ENCODE results near the gene BPIFB2. TPM values are rescaled to one million over a fixed set of nuclear protein-coding genes. Genes with fewer than 3 reads are reported as not detected.

BPIFB2 gene
- total and polyA plus RNA-seq, 7 donors = not detected

DNA sequence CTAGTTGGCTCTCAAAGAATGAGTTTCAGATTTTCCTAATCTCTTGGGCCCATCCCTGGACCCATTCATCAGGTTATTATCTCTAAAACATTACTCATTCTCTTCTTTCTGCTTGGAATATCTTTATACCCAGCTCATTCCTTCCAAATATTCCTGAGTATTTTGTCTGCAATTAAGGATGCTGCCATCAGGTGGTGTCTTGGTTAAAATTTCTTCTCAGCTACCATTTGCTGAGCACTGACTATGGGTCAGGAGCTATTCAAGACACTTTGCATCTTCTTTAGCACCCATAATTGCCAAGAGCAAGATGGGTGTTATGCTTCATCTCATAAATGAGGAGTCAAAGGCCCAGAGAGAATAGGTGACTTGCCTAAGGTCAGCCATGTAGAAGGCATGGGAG, 11.7 kb upstream of the BPIFB2 start:
- intact Hi-C loops (cut with DNase I) = no loop called here
- H3K4me3 ChIP-seq = no peak overlapping the region
- peaks cover 0 to 4% (median 2%) of the 10 kb centered on the region in 3 donors for H3K27me3 ChIP-seq (ENCODE audit: insufficient read depth in 3 of 3, low read length in 2 of 3)
- no peak for ATAC-seq
- no peak for DNase-seq
- H3K27ac ChIP-seq = no peak overlapping the region
- H3K4me1 ChIP-seq = no peaks in the 10 kb centered on the region
- H3K9me3 ChIP-seq = peaks cover 3% of the 10 kb centered on the region
- no peaks in the 10 kb centered on the region for H3K36me3 ChIP-seq (ENCODE audit: insufficient read depth in 1 of 2, low read depth in 1 of 2)
- TF ChIP-seq, protein P1, sequence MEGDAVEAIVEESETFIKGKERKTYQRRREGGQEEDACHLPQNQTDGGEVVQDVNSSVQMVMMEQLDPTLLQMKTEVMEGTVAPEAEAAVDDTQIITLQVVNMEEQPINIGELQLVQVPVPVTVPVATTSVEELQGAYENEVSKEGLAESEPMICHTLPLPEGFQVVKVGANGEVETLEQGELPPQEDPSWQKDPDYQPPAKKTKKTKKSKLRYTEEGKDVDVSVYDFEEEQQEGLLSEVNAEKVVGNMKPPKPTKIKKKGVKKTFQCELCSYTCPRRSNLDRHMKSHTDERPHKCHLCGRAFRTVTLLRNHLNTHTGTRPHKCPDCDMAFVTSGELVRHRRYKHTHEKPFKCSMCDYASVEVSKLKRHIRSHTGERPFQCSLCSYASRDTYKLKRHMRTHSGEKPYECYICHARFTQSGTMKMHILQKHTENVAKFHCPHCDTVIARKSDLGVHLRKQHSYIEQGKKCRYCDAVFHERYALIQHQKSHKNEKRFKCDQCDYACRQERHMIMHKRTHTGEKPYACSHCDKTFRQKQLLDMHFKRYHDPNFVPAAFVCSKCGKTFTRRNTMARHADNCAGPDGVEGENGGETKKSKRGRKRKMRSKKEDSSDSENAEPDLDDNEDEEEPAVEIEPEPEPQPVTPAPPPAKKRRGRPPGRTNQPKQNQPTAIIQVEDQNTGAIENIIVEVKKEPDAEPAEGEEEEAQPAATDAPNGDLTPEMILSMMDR (IDR thresholded peaks at IDR 0.05) = no peak

DNA sequence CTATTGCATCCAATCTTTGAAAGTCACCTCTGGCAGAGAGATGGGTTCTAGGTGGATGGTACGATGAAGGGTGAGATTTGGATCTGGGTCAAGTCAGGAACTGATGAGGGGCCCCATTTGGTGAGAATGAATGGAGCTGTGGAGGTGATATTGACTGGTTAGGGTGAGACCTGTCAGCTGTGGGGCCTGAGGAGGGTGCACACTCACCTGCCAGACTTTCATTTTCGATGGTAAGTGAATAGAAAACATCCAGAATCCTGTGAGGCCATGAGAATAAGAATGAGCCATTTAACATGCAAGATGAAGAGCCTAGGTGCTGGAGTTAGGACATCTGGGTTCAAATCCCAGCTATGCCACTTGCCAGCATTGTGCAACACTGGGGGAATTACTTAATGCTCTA, 10.1 kb upstream of the BPIFB2 start:
- Histone ChIP-seq H3K36me3 (ENCODE audit: insufficient read depth in 1 of 2, low read depth in 1 of 2) (no peaks in the 10 kb centered on the region), H3K4me3 (no peak overlapping the region), H3K4me1 (no peaks in the 10 kb centered on the region), H3K27me3 (ENCODE audit: insufficient read depth in 3 of 3, low read length in 2 of 3) (peaks cover 0 to 2% (median 0%) of the 10 kb centered on the region in 3 donors), H3K9me3 (peaks cover 3% of the 10 kb centered on the region), H3K27ac (no peak overlapping the region)
- DNase-seq = no peak
- TF ChIP-seq, protein P1 (IDR thresholded peaks at IDR 0.05) = no peak
- no peak for ATAC-seq
- intact Hi-C loops (cut with DNase I) = no loop called here
- WGBS, 3 donors = 65 to 80% (median 71%) methylated on average over 2 of the region's 2 CpGs

DNA sequence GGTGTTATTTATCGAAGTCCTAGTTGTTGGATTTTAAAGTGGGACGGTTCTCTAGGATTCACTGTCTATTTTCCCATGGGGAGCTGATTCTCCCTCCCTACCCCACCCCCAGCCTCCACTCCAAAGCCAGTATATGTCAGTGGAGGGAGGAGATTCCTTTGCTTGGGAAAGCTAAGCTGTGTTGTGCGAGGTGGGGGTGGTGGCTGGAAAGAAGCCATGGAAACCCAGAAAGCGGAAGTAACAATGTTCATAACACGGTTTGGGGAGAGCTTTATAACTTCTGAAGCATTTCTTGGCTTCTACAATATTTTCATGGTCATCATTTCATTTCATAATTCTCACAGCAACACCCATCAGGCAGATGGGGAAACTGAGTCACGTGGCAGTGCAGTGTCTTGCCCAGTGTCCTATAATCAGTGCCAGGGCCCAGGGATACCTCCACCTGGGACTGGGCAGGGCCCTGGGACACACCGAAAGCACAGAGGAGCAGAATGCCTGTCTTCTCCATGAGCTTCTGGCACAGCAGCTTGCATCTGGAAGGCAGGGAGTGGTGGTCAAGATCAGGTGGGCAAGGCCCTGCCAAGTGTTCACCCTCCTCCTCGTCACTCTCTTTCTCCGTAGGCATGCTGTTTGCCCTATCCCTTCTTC, 7.8 kb upstream of the BPIFB2 start:
- Histone ChIP-seq H3K4me3 (no peak overlapping the region), H3K27ac (no peak overlapping the region), H3K9me3 (peaks cover 3% of the 10 kb centered on the region), H3K27me3 (ENCODE audit: insufficient read depth in 3 of 3, low read length in 2 of 3) (peaks cover 0 to 2% (median 0%) of the 10 kb centered on the region in 3 donors), H3K4me1 (no peaks in the 10 kb centered on the region), H3K36me3 (ENCODE audit: insufficient read depth in 1 of 2, low read depth in 1 of 2) (no peaks in the 10 kb centered on the region)
- DNase-seq (no peak), ATAC-seq (no peak)
- TF ChIP-seq, protein P1 (IDR thresholded peaks at IDR 0.05) = no peak
- WGBS, 3 donors = 48 to 64% (median 57%) methylated on average over 9 of the region's 9 CpGs
- intact Hi-C loops (cut with DNase I) = no loop called here

DNA sequence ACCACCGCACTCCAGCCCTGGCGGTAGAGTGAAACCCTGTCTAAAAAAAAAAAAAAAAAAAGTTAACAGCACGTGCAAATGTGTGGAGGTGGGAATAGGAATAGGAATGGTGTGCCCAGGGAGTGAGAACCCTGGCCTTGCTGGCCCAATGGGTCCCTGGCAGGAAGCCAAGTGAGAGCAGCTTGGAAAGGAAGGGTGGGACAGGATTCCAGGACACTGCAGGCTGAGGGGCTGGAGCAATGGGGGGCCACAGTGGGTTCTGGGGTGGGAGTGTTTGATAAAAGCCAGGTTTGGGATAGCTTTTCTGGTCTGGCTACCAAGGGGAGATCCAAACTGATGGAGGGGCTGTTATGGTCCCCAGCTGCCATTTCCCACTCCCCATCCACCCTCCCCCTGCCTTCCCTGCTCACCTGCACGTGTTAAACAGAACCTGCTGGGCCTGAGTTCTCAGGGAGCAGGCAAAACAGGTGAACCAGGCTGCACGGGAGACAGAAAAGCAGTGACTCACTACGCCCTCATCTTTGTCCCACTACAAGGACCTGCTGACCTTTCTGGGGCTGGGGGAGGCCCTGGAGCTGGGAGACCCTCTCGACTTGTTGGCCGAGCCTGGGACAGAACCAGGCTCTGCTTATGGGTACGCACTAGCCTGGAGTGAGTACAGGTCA, 6.6 kb upstream of the BPIFB2 start:
- no peak overlapping the region for H3K27ac ChIP-seq
- H3K4me3 ChIP-seq = no peak overlapping the region
- intact Hi-C loops (cut with DNase I) = no loop called here
- ATAC-seq (no peak), DNase-seq (no peak)
- TF ChIP-seq, protein P1 (IDR thresholded peaks at IDR 0.05) = no peak
- WGBS, 3 donors = 54 to 58% (median 58%) methylated on average over 9 of the region's 9 CpGs
- H3K4me1 ChIP-seq = no peaks in the 10 kb centered on the region
- H3K9me3 ChIP-seq = no peaks in the 10 kb centered on the region
- no peaks in the 10 kb centered on the region for H3K36me3 ChIP-seq (ENCODE audit: insufficient read depth in 1 of 2, low read depth in 1 of 2)
- H3K27me3 ChIP-seq (ENCODE audit: insufficient read depth in 3 of 3, low read length in 2 of 3) = no peaks in the 10 kb centered on the region
